GM12878 (cell line): ENCODE results near the gene USP10. TPM values are rescaled to one million over a fixed set of nuclear protein-coding genes. Genes with fewer than 3 reads are reported as not detected.

Experiments used
- ATAC-seq: fragments of 200-7000 bp; cut with Tn5 transposase; 3 replicates; pipeline ENCODE4 v1.9.1; 2020; ENCODE audit warnings: mild to moderate bottlenecking, moderate library complexity
- BruUV-seq: library from RNA; stranded (reverse); fragments of 400-500 nt; replicated peaks from 2 replicates; lab custom pipeline; 2021; lab: Mats Ljungman, UMichigan
- CTCF ChIA-PET: fragments of 300-600 bp; sonication (Branson Sonifier 250); formaldehyde crosslinking; extraction: SDS; loops from one replicate; lab custom pipeline; 2021; ENCODE audit warnings: inconsistent platforms; lab: Yijun Ruan, JAX
- POLR2A ChIA-PET: fragments of 350-600 bp; formaldehyde crosslinking; extraction: SDS; loops from one replicate; lab custom pipeline; 2021; ENCODE audit warnings: inconsistent platforms; lab: Charles Lee
- RAD21 ChIA-PET: fragments of 300-600 bp; sonication (Branson Sonifier 250); formaldehyde crosslinking; loops from one replicate; lab custom pipeline; 2023; ENCODE audit warnings: antibody characterized with exemption; ENCODE audit not compliant: unreplicated experiment; lab: Charles Lee
- SMC1A ChIA-PET: fragments of 300-600 bp; sonication (Branson Sonifier 250); formaldehyde crosslinking; loops from one replicate; lab custom pipeline; 2023; ENCODE audit not compliant: unreplicated experiment, uncharacterized antibody; lab: Charles Lee
- DNase-seq: peaks from one replicate; pipeline ENCODE4 v3.0.0-alpha.2; 2011; ENCODE audit warnings: low read depth, low spot score
- FAIRE-seq: peaks from 3 replicates; lab custom pipeline; 2011; peaks lifted over from hg19 to GRCh38; lab: Jason Lieb, UNC
- H2AFZ ChIP-seq: 2 replicates; pipeline ENCODE4 v1.6.0; 2011; ENCODE audit warnings: low read depth, low read length, control low read depth; ENCODE audit not compliant: control insufficient read depth
- H3K27ac ChIP-seq: 2 replicates; pipeline ENCODE4 v1.5.1; 2011; ENCODE audit warnings: control low read depth; ENCODE audit not compliant: control insufficient read depth, insufficient read depth
- H3K27me3 ChIP-seq, 2 experiments: replicated peaks in 1 of 2; 2 replicates each; pipeline versions ENCODE4 v1.6.0 to v1.6.1; 2011; ENCODE audit warnings: low read length in 1 of 2; ENCODE audit not compliant: control insufficient read depth in 2 of 2, insufficient read depth in 2 of 2
- H3K36me3 ChIP-seq, 2 experiments: 2 replicates each; pipeline ENCODE4 v1.5.1; 2011; ENCODE audit warnings: low read length in 1 of 2; ENCODE audit not compliant: control insufficient read depth in 2 of 2, insufficient read depth in 2 of 2
- H3K4me1 ChIP-seq: 2 replicates; pipeline ENCODE4 v1.6.1; 2011; ENCODE audit warnings: mild to moderate bottlenecking, low read length, moderate library complexity, mixed read lengths; ENCODE audit not compliant: control insufficient read depth, insufficient read depth
- H3K4me2 ChIP-seq: 2 replicates; pipeline ENCODE4 v1.6.0; 2011; ENCODE audit warnings: control low read depth; ENCODE audit not compliant: control insufficient read depth, insufficient read depth
- H3K4me3 ChIP-seq: fragments of 200-600 bp; sonication (generic); 2 replicates; pipeline ENCODE4 v1.5.1; 2016
- H3K79me2 ChIP-seq: 2 replicates; pipeline ENCODE4 v1.6.0; 2011; ENCODE audit warnings: low read length; ENCODE audit not compliant: control insufficient read depth, insufficient read depth
- H3K9ac ChIP-seq: 2 replicates; pipeline ENCODE4 v1.8.0; 2011; ENCODE audit warnings: low read length, control low read depth, mixed read lengths; ENCODE audit not compliant: control insufficient read depth, insufficient read depth
- H3K9me3 ChIP-seq: replicated peaks from 3 replicates; pipeline ENCODE4 v1.5.1; 2011; ENCODE audit warnings: mild to moderate bottlenecking, low read length; ENCODE audit not compliant: control insufficient read depth, insufficient read depth
- H4K20me1 ChIP-seq: 2 replicates; pipeline ENCODE4 v1.6.0; 2011; ENCODE audit not compliant: control insufficient read depth, insufficient read depth
- BMI1 ChIP-seq: fragments of 450-650 bp; IDR thresholded peaks from 2 replicates; pipeline ENCODE4 v1.6.1; 2016; ENCODE audit warnings: mild to moderate bottlenecking, moderate library complexity, borderline replicate concordance
- DPF2 ChIP-seq: fragments of 450-650 bp; IDR thresholded peaks from 2 replicates; pipeline ENCODE4 v1.6.1; 2017; ENCODE audit warnings: mild to moderate bottlenecking
- EGR1 ChIP-seq, 2 experiments: IDR thresholded peaks; 1 replicate in 1 of 2; 2 replicates in 1 of 2; pipeline ENCODE4 v1.6.1; 2011 to 2012; ENCODE audit warnings: low read depth in 2 of 2, low read length in 2 of 2, borderline replicate concordance in 1 of 2, mild to moderate bottlenecking in 1 of 2, moderate library complexity in 1 of 2
- GATAD2B ChIP-seq: fragments of 450-650 bp; conservative IDR thresholded peaks from 2 replicates; pipeline ENCODE4 v1.6.1; 2017; ENCODE audit warnings: low read depth, mild to moderate bottlenecking, moderate library complexity
- IKZF2 ChIP-seq, 2 experiments: fragments of 450-650 bp; IDR thresholded peaks; 2 replicates each; pipeline ENCODE4 v1.6.1; 2017; ENCODE audit warnings: mild to moderate bottlenecking in 2 of 2, moderate library complexity in 2 of 2
- JUNB ChIP-seq: IDR thresholded peaks from 2 replicates; pipeline ENCODE4 v1.6.1; 2016; ENCODE audit warnings: antibody characterized with exemption, mild to moderate bottlenecking
- JUND ChIP-seq: IDR thresholded peaks from 2 replicates; pipeline ENCODE4 v1.6.1; 2012; ENCODE audit warnings: low read depth, mild to moderate bottlenecking, low read length, improper control_type of control experiment, moderate library complexity
- RAD51 ChIP-seq: fragments of 450-650 bp; IDR thresholded peaks from 2 replicates; pipeline ENCODE4 v1.6.1; 2016; ENCODE audit warnings: moderate library complexity, mild to moderate bottlenecking, inconsistent platforms
- RUNX3 ChIP-seq: IDR thresholded peaks from 2 replicates; pipeline ENCODE4 v1.6.1; 2012; ENCODE audit warnings: low read length, inconsistent platforms
- SIN3A ChIP-seq: IDR thresholded peaks from 2 replicates; pipeline ENCODE4 v1.6.1; 2012; ENCODE audit warnings: low read depth, low read length, improper control_type of control experiment
- SP1 ChIP-seq: IDR thresholded peaks from one replicate; pipeline ENCODE4 v1.6.1; 2011; ENCODE audit warnings: low read depth, low read length
- SPI1 ChIP-seq: IDR thresholded peaks from 2 replicates; pipeline ENCODE4 v1.6.1; 2011; ENCODE audit warnings: low read depth, mild to moderate bottlenecking, low read length, moderate library complexity, borderline replicate concordance; ENCODE audit not compliant: insufficient read depth
- TAF1 ChIP-seq: IDR thresholded peaks from 2 replicates; pipeline ENCODE4 v1.6.1; 2011; ENCODE audit warnings: mild to moderate bottlenecking, low read depth, low read length, borderline replicate concordance
- ZZZ3 ChIP-seq: IDR thresholded peaks from 2 replicates; pipeline ENCODE4 v1.6.1; 2011; ENCODE audit warnings: low read depth; ENCODE audit not compliant: control insufficient read depth, insufficient read length
- WGBS: methylation state at CpG from one replicate; pipeline ENCODE4 v1.1.6; 2016; ENCODE audit warnings: low lambda C conversion rate; ENCODE audit not compliant: insufficient replicate concordance, insufficient coverage; ENCODE audit errors: missing lambda C conversion rate; 5-methylcytosine and 5-hydroxymethylcytosine counted together
- in situ Hi-C: fragments of 300-500 bp; cut with MboI; formaldehyde crosslinking; loops from 9 replicates; pipeline ENCODE4 v1.14.3; 2018; ENCODE audit warnings: mixed read lengths
- intact Hi-C: fragments of 100-400 bp; cut with micrococcal nuclease; formaldehyde crosslinking; loops from one replicate; pipeline ENCODE4 v1.14.2; 2022; ENCODE audit not compliant: unreplicated experiment
- polyA plus RNA-seq, 11 experiments: library from polyadenylated mRNA; depleted of rRNA in 4 of 11; unstranded in 6 of 11; stranded (reverse) in 5 of 11; fragments of >200 nt; fragmentation: Nextera tagmentation in 4 of 11; fragmentation: Illumina TruSeq in 1 of 11; extraction: Ambion mirVana in 4 of 11; extraction: Trizol in 1 of 11; gene quantifications; 1 replicate in 1 of 11; 2 replicates in 10 of 11; pipeline versions ENCODE4 v1.2.1 to v1.2.3, GENCODE V29; 2011 to 2016; ENCODE audit warnings: inconsistent platforms in 2 of 11, missing spikeins in 2 of 11, low read depth in 1 of 11
- total RNA-seq, 4 experiments: library from RNA; depleted of rRNA in 3 of 4; stranded (reverse); fragments of >200 nt in 3 of 4; fragmentation: Illumina TruSeq in 1 of 4; extraction: Trizol in 1 of 4; gene quantifications; 2 replicates each; pipeline versions ENCODE4 v1.2.1 to v1.2.3, GENCODE V29; 2013 to 2021
- TF ChIP-seq, protein P1 (sequence below): IDR thresholded peaks from 2 replicates; pipeline ENCODE4 v1.6.1; 2011; ENCODE audit warnings: mild to moderate bottlenecking, low read depth, low read length, moderate library complexity; ENCODE audit not compliant: insufficient replicate concordance
- TF ChIP-seq, protein P2 (sequence below): fragments of 450-650 bp; IDR thresholded peaks from 2 replicates; pipeline ENCODE4 v1.6.1; 2016; ENCODE audit warnings: mild to moderate bottlenecking
- TF ChIP-seq, protein P3 (sequence below): fragments of 450-650 bp; IDR thresholded peaks from 2 replicates; pipeline ENCODE4 v1.6.1; 2016; ENCODE audit warnings: mild to moderate bottlenecking

The USP10 gene
- total and polyA plus RNA-seq, 10 of the 15 experiments (the other 5 are each of a cell fraction or from before 2014, with no cell fraction given): 46.1 to 160 (median 105) TPM

DNA sequence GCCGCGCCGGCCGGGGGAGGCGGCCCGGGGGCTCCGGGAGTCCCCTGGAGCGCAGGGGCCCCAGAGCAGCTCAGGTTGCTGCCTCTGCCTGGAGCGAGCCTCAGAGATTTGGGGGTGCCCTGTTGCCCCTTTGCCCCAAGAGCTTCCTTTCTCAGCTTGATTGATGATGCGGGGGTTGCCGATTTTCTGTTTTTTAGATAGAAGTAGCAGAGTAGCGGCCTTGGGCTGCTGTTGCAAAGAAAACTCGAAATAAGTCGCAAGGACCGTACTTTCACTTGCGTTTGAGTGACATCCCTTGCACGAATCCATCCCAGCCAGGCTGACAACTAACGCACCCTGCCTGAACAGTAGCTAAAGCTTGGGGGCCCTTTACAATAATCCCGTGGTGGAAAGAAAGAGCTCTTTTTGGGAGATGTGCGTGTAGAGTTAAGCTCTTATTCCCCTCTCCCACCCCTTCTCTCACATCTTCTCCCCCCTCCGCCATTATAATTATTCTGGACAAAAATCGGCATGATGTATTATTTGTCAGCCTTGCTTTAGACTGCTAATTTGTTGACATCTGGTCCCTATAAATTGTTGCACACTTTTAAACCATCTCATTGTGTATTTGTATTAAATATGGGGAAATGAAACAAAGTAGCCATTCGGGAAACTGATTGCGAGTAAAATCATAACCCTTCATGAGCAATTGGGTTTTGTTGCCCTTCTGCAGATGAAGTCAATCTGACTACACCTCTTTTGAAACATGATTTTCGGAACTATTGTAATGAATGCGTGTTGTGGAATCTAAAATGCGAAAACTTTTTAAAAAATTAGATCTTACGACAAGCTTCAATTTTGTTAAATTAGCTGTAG is 873 bp downstream of the USP10 start:
- no peaks in the 10 kb centered on the region for H3K27me3 ChIP-seq
- ChIA-PET CTCF (interaction anchor here (0.6 to 5.0 kb wide), 19 partner anchors 9 to 251 kb away, joined by 3 to 61 read pairs (median 3); no protein-coding TSS in a partner anchor), RAD21 (interaction anchor here (0.9 to 2.0 kb wide), 11 partner anchors 9 to 103 kb away, joined by 3 to 27 read pairs (median 5); no protein-coding TSS in a partner anchor), SMC1A (interaction anchor here (0.5 to 2.3 kb wide), 19 partner anchors 11 to 192 kb away, joined by 3 to 21 read pairs (median 4); partner anchors contain the start of gene KLHL36), POLR2A (interaction anchor here (0.6 to 1.8 kb wide), 14 partner anchors 10 to 190 kb away, joined by 3 to 9 read pairs (median 4); no protein-coding TSS in a partner anchor)
- peak overlapping the region; percentile 90 for H3K9ac ChIP-seq
- H3K79me2 ChIP-seq: peaks cover 57% of the 10 kb centered on the region
- H3K36me3 ChIP-seq: 0 out of 4 replicates have a peak, but pooled peaks cover 0 to 3% of the 10 kb centered on the region in 2 experiments
- no peaks in the 10 kb centered on the region; the same call in 2 of the 3 replicates for H3K9me3 ChIP-seq
- H3K4me2 ChIP-seq: peak overlapping the region; percentile 17
- peak overlapping the region; percentile 86 for H3K27ac ChIP-seq
- ATAC-seq: peak; percentile 66
- H3K4me1 ChIP-seq: peaks cover 3% of the 10 kb centered on the region; the same call in 1 of the 2 replicates
- FAIRE-seq: peak; percentile 76
- H4K20me1 ChIP-seq: peaks cover 6% of the 10 kb centered on the region
- H3K4me3 ChIP-seq: peak overlapping the region; percentile 91
- no peak overlapping the region for H2AFZ ChIP-seq
- BruUV-seq: TSS peak; percentile 58
- in situ Hi-C loops (no loop called here), intact Hi-C loops (loop anchor here (2.0 kb wide), 1 partner anchor 26 kb away; no protein-coding TSS in a partner anchor)
- DNase-seq: no peak
- 1% methylated on average over 27 of the region's 28 CpGs for WGBS
- TF ChIP-seq SP1: no peak
- TF ChIP-seq RUNX3: 0 out of 2 replicates have a peak, but pooled peaks have one; percentile 4
- TF ChIP-seq JUNB: 0 out of 2 replicates have a peak, but pooled peaks have one; percentile 27
- no peak for TF ChIP-seq RAD51
- TF ChIP-seq TAF1: 0 out of 2 replicates have a peak, but pooled peaks have one; percentile 16
- TF ChIP-seq BMI1: no peak
- peak; percentile 46 for TF ChIP-seq SPI1
- no peak for TF ChIP-seq EGR1 (IDR thresholded peaks at IDR 0.05; ENCODE audit: borderline replicate concordance in 1 of 2, low read depth in 2 of 2, low read length in 2 of 2)
- TF ChIP-seq, protein P1, sequence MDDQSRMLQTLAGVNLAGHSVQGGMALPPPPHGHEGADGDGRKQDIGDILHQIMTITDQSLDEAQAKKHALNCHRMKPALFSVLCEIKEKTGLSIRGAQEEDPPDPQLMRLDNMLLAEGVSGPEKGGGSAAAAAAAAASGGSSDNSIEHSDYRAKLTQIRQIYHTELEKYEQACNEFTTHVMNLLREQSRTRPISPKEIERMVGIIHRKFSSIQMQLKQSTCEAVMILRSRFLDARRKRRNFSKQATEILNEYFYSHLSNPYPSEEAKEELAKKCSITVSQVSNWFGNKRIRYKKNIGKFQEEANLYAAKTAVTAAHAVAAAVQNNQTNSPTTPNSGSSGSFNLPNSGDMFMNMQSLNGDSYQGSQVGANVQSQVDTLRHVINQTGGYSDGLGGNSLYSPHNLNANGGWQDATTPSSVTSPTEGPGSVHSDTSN: peak; percentile 88
- no peak for TF ChIP-seq JUND
- 0 out of 2 replicates have a peak, but pooled peaks have one; percentile 6 for TF ChIP-seq SIN3A
- TF ChIP-seq, protein P2, sequence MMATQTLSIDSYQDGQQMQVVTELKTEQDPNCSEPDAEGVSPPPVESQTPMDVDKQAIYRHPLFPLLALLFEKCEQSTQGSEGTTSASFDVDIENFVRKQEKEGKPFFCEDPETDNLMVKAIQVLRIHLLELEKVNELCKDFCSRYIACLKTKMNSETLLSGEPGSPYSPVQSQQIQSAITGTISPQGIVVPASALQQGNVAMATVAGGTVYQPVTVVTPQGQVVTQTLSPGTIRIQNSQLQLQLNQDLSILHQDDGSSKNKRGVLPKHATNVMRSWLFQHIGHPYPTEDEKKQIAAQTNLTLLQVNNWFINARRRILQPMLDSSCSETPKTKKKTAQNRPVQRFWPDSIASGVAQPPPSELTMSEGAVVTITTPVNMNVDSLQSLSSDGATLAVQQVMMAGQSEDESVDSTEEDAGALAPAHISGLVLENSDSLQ: peak; percentile 96
- TF ChIP-seq, protein P3, sequence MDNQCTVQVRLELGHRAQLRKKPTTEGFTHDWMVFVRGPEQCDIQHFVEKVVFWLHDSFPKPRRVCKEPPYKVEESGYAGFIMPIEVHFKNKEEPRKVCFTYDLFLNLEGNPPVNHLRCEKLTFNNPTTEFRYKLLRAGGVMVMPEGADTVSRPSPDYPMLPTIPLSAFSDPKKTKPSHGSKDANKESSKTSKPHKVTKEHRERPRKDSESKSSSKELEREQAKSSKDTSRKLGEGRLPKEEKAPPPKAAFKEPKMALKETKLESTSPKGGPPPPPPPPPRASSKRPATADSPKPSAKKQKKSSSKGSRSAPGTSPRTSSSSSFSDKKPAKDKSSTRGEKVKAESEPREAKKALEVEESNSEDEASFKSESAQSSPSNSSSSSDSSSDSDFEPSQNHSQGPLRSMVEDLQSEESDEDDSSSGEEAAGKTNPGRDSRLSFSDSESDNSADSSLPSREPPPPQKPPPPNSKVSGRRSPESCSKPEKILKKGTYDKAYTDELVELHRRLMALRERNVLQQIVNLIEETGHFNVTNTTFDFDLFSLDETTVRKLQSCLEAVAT: no peak
- peak; percentile 43; the same call in 1 of the 2 replicates for TF ChIP-seq DPF2
- 0 out of 2 replicates have a peak, but pooled peaks have one; percentile 22 for TF ChIP-seq GATAD2B
- no peak for TF ChIP-seq ZZZ3
- no peak for TF ChIP-seq IKZF2 (IDR thresholded peaks at IDR 0.05)
